HG03064 (cell line): ENCODE results near the gene CREBBP.

Experiments
- ATAC-seq: cut with Tn5 transposase; IDR thresholded peaks from one replicate; pipeline ENCODE4 v1.9.1; 2021; ENCODE audit warnings: low read depth; ENCODE audit not compliant: unreplicated experiment

CREBBP gene

DNA sequence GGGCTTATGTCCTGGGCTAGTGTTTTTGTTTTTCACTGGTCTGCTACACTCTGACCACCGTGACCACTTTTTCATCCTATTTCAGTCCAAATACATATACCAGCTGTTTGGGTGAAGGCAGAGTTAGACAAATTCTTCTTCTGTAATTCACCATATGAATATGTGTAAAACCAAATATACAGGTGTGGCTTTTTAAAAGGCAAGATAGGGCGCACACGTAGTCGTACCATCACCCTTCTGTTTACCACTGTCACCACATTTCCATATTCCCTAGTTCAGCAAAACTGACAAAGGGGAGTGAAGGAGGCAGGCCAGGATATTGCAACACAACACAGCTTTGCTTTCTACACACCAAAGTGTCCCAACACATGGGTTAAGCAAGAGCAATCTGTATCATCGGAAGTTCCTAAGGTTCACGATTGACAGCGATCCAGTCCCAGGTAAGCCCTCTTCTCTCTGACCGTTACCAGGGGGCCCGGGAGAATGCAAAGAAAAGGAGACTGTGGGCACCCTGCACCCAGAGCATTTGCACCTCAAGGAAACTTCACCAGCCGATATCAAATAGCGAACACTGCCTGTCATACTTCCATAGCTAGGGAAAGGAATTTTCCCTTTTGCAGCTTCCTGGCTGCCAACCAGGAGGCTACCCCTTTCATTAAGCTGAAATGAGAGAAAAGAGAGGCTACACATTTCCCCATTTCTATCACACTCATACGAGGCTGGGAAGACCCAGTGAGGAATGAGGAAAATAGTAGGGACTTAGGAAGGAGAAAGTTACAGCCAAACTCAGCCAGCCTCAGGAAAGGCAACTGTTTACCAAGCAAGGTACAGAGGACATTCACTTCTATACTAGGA, 23.1 kb downstream of the CREBBP start:
- no peak for ATAC-seq

DNA sequence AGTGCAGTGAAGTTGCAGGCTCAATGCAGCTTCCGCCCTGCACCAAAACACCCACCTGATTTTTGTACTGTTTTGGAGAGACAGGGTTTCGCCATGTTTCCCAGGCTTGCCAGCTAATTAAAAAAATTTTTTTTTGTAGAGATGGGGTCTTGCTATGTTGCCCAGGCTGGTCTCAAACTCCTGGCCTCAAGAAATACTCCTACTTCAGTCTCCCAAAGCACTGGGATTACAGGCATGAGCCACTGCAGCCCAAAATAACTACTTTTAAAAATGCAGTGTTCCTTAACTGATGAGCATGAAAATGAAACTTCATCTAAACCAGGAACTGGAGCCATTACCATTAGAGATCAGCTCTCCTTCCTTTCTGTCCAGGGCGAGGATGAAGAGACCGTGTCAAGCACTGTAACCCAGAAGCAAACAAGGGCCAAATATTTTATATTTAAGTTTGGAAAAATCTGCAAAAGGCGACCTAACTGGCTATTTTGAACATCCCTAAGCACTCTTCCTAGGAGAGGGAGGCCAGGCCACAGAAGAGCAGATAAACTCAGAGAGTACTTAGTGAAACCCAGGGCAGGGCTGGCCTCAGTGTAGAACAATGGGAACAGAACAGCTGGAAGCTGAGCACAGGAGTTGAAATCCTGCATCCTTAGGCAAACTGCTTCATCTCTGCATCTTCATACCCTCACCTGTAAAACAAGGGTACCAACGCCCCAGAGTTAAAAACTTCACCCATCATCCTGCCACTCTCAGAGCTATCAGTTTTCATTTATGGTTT, 24.0 kb downstream of the CREBBP start:
- no peak for ATAC-seq

DNA sequence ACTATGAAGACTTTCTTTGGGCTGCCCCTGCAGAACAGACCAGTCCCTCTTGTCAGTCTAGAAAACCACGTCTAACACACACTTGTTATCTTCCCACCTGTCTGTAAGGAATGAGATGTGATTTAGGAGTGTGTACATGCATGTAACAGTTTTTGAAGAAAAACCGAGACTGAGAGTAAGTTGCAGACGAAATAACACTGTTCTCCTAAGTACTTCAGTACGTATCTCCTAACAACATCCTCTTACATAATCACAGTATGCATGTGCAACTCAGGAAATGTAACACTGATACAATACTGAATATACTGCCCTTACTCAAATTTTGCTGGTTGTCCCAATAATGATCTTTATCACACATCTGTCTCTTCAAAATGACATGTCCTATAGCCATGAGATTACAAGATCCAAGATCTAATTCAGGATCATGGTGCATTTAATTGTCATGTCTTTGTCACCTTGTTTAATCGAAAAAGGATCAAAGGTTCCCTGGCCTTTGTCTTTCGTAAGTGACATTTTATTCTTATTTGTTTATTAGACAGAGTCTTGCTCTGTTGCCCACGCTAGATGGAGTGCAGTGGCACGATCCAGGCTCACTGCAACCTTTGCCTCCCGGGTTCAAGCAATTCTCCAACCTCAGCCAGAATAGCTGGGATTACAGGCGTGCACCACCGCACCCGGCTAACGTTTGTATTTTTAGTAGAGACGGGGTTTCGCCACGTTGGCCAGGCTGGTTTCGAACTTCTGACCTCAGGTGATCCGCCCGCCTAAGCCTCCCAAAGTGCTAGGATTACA, 25.6 kb downstream of the CREBBP start:
- ATAC-seq, result no peak

DNA sequence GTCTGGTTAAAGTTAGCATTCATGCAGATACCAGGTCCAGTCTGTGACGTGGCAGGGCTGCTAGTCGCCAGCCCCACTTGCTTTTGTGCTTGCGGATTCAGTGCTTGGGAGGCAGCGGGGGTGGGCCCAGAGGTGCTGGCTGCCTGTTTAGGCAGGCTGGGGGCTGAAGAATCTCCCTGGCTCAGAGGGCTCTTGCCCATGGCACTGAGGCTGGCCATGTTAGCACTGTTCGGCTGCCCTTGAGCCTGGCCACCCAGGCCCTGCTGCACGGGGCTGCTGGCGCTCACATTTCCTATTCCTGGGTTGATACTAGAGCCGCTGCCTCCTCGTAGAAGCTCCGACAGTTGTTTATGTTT, 30.0 kb downstream of the CREBBP start:
- no peak for ATAC-seq

GRCh38 chr16:3849751-3850543, 30.6 kb downstream of the CREBBP start:
- no peak for ATAC-seq

DNA sequence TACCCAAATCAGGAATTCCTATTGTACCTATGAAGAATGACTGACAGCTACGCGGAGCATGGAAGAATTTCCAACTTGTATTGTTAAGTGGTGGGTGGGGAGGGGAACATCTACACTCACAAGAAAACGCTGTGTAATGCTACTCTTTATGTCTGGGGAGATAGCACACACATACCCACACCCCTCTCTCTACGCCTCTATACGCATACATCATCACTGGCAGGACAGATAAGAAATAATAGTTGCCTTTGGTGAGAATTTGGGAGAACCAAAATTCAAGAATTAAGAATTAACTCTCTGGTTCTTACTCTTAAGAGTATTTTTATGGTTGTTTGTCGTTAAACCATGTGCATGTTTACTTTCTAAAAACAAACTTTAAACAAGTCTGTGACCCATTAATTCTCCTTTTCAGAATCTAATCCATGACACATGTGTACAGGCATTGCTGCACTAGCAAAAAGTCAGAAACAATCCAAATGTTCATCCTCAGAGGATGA, 33.9 kb downstream of the CREBBP start:
- ATAC-seq, result no peak

GRCh38 chr16:3846087-3846486, 34.4 kb downstream of the CREBBP start:
- no peak for ATAC-seq

DNA sequence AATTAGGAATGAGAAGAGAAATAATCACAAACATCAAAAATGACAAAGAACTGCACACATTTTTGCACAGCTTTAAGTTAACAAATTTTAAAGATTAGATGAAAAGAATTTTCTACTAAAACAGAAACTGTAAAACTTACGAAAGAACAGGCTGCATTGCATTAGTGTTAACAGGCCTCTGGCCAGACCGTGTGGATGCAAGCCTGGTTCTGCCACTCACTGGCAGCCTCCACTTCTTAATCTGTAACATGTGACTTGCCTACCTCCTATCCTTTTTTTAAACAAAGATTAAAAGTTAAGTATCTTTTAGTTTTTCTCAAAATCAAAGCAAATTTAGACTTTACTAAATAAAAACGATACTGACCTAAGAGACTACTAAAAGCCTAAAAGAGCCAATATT, 37.5 kb downstream of the CREBBP start:
- ATAC-seq, result no peak

- no peak for ATAC-seq
Measured at GRCh38 chr16:3841729-3842508, 38.6 kb downstream of the CREBBP start.

DNA sequence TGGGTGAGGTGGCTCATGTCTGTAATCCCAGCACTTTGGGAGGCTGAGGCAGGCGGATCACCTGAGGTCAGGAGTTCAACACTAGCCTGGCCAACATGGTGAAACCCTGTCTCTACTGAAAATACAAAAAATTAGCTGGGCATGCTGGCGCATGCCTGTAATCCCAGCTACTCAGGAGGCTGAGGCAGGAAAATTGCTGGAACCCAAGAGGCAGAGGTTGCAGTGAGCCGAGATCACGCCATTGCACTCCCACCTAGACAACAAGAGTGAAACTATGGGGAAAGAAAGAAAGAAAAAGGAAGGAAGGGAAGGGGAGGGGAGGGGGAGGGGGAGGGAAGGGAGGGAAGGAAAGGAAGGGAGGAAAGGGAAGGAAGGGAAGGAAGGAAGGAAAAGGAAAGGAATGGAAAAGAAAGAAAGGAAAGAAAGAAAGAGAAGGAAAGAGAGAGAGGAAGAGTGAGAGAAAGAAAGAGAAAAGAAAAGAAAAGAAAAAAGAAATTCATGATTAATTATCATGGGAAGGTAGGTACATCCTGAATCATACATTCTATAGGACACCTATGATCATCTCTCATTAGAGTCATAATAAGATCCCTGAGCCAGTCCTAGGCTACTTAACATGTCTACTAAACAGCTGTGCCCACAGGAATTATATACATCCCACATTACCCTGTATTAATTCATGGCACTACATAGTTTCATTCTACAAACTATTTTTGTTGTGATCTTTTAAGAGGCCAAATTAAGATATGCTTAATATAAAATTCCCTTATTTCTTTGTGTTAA, 40.9 kb downstream of the CREBBP start:
- no peak for ATAC-seq

GRCh38 chr16:3838600-3839401, 41.7 kb downstream of the CREBBP start:
- ATAC-seq, result no peak

- ATAC-seq, result no peak
Measured at GRCh38 chr16:3837851-3838586, 42.5 kb downstream of the CREBBP start.

GRCh38 chr16:3836641-3837040, 43.9 kb downstream of the CREBBP start:
- ATAC-seq, result no peak

GRCh38 chr16:3835089-3835602, 45.4 kb downstream of the CREBBP start:
- ATAC-seq, result no peak

GRCh38 chr16:3832668-3833067, 47.8 kb downstream of the CREBBP start:
- no peak for ATAC-seq

DNA sequence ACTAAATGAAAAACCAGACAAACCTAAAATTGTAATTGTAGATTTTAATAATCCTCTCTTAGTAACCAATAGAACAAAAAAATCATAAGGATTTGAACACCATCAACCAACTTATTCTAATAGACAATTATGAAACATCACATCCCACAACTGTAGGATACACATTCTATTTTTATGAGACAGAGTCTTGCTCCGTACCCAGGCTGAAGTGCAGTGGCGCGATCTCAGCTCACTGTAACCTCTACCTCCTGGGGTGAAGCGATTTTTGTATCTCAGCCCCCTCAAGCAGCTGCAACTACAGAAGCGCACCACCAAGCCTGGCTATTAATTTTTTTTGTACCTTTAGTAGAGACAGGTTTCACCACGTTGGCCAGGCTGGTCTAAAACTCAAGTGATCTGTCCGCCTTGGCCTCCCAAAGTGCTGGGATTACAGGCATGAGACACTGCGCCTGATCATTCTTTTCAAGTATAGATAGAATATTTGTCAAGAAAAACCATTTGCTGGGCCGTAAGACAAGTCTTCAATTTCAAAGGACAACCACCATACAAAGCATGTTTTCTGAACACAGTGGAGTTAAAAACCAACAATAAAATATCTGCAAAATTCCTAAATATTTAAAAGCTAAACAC, 49.8 kb downstream of the CREBBP start:
- ATAC-seq, result no peak
